Muscle of arm (tissue), 12 donors: ENCODE measurements around the gene C4orf50. TPM values are rescaled to one million over a fixed set of nuclear protein-coding genes. Genes with fewer than 3 reads are reported as not detected.
A peak's percentile ranks its signal among the peaks of the same experiment; 100 is the strongest.

Experiments
- DNase-seq: peaks from one replicate; pipeline ENCODE4 v3.0.0-alpha.2; 2013
- polyA plus RNA-seq, 12 donors: library from polyadenylated mRNA; unstranded; fragments of 120-200 nt; gene quantifications; one replicate each; pipeline ENCODE4 v1.2.1, GENCODE V29; 2013; ENCODE audit not compliant: insufficient read length in 12 of 12

C4orf50 gene
- polyA plus RNA-seq, 12 donors: 0.01 to 0.03 (median 0.01) TPM; not detected in 9

- DNase-seq: peak; percentile 7
Observed at GRCh38 chr4:5921101-5921980, 96.9 kb downstream of the C4orf50 start.

DNA sequence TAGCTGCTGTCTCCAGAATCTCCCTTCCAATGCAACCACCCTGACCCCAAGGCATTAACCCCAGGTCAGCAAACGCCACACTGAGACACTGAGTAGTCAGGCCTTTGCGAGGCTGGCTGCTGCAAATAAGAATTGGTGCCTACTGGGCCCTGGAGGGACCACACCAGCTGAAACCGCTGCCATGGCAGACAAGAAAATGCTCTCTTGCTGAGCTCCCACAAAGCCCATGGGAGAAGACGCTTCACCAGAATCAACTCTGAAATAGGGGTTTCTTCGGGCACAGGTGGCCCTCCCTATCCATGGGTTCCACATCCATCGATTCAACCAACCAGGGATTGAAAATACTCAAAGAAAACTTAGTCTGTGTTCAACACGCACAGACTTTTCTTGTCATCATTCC, 98.7 kb downstream of the C4orf50 start:
- DNase-seq: no peak

- no peak for DNase-seq
Observed at GRCh38 chr4:5919044-5919443, 99.2 kb downstream of the C4orf50 start.

DNA sequence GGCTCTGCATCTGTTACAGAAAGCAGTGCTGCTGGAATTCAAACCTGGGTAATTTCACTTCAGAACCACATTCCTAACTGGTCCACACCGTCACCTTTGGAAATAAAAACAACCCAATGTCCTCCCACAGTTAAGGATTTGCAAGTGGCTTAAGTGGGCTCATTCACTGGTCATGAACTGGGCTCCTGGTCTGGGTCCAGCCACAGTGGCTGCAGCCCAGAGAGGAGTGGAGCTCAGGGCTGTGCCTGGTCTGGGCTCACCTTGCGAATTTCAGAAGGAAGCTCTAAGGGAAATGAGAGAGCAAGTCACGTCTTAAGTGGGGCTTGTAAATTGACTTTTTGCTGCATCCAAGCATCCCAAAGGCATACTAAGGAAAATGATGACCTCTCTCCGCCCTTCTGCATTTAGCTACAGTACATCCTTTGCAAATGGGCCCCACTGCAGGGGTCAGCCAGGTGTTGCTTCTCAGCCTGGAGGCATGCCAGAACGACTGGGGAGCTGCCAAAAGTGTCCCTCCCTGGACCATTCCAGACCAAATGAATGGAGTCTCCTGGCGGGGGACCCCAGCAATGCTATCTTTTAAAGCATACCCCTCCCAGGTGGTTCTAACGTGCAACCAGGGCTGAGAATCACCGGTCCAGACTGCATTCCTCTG, 99.8 kb downstream of the C4orf50 start:
- no peak for DNase-seq

DNA sequence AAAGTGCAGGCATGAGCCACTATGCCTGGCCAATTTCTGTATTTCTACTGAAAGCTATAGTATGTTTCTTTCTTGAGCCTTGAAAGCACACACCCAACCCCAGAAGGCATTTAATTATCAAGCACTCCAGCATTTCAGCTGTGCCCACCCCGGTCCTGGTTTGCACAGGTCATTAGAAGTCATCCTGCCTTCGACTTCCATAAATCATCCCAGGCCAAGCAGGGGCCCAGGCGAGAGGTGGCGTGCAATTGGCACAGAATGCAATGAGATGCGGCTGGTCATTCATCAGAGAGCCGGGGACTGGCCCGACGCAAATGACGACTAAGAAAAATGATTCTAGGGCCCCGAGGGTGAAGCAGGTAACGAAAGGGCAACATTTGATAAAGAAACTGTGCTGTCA, 100.6 kb downstream of the C4orf50 start:
- DNase-seq: no peak

- DNase-seq: no peak
Observed at GRCh38 chr4:5916229-5916628, 102.0 kb downstream of the C4orf50 start.

DNA sequence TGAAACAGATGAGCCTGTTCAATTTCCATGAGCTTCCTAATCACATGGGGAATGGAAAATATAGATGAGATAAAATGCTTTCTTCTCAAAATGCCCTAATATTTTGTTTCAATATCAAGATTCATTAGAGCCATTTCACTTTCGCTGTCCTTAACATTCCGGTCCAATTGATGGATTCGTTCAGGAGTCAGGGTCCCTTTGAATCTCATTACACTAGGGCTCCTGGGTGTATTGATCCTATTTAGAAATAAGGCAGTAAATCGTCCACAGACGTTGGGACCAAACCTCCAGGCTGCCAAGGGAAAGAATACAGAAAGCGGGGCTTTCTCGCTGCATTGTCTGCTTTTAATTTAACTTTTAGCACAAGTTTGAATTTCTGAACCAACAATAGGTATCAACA, 104.8 kb downstream of the C4orf50 start:
- no peak for DNase-seq

DNA sequence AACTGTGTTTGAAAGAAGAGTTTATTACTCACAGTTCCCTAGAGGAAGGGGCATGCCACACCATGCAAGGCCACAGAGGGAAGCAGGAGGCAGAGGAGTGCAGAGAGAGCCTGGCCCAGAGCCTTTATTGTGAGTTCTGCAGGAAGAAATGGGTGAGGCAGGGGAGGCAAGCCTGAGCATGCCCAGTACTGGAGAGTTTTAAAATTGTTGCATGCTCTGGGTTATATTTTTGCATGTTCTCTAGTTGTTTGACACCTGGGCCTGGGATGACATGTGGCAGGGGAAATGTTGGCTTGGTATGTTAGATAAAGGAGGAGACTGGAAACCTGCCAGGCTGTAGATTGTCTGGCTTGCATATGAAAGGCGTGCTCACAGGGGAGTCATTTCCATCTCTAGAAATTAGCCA, 105.6 kb downstream of the C4orf50 start:
- DNase-seq: no peak

DNA sequence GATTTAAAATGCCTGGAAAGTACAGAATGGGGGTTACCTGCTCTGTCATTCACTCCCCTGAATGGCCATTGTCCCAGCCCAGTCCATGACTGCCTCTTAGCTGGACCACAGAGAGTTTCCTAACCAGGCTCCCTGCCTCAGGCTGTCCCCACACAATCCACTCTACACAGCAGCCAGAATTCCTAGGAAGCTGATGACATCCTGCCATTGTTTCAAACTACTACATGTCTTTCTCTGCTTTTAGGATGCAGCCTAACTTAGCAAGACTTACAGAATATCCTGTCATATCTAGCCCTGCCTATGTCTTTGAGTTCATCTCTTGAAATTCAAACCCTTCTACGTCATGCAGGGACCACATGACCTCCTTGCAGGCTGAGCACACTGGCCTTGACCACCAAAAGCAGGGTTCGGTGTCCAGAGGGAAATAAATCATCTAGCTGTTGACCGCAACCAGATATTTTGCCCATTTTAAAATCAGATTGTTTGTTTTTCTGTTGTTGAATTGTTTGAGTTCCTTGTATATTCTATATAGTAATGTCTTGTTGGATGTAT, 109.3 kb downstream of the C4orf50 start:
- no peak for DNase-seq

DNA sequence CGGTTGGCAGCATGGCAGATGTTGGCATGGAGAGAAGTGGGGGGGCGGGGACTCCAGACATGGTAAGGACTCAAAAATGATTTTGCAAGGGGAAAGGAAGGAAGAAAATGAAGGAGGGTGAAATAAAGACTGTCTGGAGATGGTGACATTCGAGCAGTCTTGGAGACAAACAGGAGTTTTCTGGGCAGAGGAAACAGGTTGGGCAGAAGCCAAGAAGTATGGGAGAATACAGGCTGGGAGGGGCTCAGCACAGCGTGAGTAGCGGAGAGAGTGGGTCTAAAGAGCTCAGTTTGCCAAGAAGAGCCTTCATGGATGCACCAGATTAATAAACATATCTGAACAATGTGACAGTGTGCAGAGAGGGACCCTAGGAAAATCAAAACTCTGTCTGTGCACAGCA, 112.0 kb downstream of the C4orf50 start:
- DNase-seq: no peak

DNA sequence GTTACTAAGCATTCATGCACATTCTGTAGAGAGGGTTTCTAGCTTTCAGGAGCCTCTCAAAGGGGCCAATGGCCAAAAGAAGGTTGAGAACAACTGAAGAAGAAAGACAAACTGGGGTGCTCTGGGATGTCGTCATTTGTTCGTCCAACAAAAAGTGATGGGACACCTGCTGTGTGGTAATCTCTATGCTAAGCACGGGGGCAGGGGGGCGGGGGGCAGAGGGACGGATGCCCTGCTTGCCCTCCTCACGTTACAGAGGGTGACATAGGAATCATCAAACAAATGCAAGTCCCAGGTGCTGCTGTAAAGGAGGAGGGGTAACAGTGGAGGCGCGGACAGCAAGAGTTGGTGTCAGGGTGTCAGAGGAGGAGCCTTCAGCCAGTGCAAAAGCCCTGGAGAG, 112.5 kb downstream of the C4orf50 start:
- DNase-seq: no peak

GRCh38 chr4:5900844-5901243, 117.4 kb downstream of the C4orf50 start:
- DNase-seq: no peak

- no peak for DNase-seq
Observed at GRCh38 chr4:5899881-5900280, 118.3 kb downstream of the C4orf50 start.

- DNase-seq: no peak
Observed at GRCh38 chr4:5899396-5899795, 118.8 kb downstream of the C4orf50 start.

DNA sequence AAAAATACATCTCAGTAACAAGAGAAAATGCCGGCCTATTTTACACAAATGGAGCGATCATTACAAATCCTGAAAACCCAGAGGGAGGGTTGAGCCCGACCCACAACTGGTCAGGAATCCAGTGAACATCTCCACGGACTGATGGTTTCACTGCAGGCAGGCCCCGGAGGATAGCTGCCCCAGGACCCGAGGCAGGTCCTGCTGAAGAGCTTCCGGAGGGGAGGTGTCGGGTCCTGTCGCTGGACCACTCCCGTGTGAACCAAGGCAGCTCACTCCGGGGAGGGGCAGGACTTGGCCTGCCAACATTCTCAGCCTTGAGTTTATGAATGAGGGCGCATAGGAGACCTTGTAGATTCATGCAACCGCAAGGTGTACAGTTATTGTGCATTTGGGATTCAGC, 120.6 kb downstream of the C4orf50 start:
- no peak for DNase-seq

GRCh38 chr4:5895287-5895686, 122.9 kb downstream of the C4orf50 start:
- no peak for DNase-seq

- no peak for DNase-seq
Observed at GRCh38 chr4:5894266-5894665, 124.0 kb downstream of the C4orf50 start.

DNA sequence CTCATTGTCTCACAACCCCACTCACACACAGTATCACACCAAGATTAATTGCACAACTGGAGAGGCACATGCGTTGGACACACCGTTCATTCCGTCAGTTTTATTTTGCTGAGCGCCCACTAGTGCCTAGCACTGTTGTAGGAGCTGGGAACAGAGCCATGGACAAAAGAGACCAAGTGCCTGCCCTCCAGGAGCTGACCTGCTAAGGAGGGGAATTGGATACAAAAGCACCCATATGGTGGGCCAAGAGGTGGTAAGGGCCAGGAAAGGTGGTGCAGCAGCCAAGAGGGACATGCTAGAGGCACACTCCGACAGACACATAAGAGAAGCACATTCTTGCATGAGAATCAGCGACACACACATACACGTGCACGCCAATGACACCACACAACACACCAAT, 124.6 kb downstream of the C4orf50 start:
- no peak for DNase-seq

DNA sequence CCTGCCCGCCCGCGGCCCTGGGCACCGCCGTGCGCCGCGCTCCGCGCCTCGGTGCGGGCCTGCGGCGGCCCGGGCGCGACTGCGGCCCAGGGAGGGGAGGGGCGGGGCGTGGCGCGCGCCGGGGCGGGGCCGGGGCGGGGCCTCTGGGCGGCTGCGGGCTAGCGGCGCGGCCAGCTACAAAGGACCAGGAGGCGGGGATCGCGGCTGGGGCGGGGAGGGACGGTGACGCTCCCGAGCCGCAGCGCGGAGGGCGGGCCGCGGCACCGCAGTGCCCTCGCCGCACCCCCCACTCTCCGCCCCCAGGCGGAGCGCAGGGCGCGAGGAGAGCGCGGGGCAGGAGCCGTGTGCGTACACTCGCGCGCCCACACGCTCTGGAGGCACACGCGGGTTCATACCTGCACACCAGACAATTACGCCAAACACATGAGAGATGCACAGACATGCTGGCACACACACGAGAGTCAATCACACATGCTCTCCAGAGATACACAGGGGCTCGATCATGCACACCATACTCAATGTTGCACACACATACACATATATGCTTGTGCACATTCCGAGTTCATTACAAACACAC, 125.1 kb downstream of the C4orf50 start, which contains the start of gene CRMP1:
TSS of gene CRMP1 (minus strand) at position 83 of the 577 bp plus-strand sequence. CDS start 117 bp downstream, outside the sequence.
- DNase-seq: no peak

DNA sequence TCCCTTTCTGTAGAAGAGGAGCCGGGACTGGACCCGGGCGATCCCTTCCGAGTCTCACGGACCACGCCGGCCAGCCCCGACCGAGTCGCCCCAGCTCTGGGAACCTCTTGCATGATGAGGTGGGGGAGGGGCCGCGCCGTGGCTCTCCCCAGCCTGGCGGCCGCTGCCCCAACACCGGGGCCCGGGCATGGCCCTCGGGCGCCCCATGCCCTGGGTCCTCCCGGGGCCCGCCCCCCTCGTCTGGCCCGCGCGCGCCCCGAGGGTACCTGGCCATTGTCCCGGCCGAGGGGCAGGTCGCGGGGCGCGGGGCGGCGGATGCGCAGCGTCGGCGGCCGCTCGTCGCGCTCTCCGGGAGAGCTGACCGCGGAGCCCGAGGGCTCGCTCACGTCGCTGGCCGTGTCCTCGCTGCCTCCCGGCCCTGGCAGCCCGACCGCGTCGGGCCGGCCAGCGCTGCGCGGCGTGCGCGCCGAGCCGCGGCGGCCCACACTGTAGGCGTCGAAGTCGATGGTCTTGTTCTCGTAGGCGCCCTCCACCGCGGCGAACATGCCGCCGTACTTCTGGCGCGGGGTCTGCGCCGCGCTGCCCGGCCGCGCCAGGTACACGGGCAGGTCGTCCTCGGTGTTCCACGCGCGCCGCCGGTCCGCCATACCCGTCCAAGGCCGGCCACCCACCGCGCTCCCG, 125.8 kb downstream of the C4orf50 start:
- DNase-seq: no peak

GRCh38 chr4:5891563-5892322, 126.5 kb downstream of the C4orf50 start:
- DNase-seq: no peak
